ENCODE data around the gene PRKAG2.
"Not testable (repeated sequence)": the region's sequence is repeated elsewhere in the genome, so short reads cannot be mapped to it uniquely, and the experiment has no call there.

The PRKAG2 gene

DNA sequence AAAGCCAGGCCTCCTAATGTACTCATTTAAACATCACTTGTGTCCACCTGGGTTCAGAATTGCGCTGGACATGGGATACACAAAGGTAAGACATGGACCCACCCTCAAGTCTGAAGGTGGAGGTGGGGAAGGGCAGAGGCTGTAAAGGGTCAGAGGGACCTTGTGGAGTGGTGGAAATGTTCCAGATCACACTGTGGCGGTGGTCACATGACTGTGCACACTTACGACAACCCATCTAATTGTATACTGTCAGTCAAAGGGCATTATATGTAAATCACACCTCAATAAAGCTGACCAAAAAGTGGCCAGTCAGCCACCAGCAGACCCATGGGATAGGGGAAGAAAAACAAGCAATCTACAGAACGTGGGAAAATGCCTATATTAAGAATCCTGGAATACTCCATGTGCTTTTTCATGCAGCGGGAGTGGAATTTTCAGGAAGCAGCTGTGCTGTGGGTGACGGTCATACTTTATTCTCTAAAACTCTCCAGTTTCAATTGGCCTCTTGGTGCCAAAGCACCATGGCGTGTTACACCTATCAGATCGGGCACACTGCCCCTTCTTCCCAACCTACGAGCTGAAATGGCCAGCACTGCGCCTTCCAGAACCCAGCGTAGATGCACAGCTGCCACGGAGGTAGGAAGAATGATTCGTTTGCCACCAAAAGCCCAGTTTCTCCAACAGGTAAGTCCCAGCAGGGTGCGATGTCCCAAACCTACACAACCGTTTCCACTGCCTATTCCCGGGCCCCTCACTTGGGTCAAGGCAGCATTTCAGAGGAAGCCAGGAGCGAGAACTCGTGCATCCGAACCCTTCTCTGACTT, 69.8 kb downstream of the PRKAG2 start:
- DNase-seq (ENCODE audit: insufficient read length, low spot score) = no peak

DNA sequence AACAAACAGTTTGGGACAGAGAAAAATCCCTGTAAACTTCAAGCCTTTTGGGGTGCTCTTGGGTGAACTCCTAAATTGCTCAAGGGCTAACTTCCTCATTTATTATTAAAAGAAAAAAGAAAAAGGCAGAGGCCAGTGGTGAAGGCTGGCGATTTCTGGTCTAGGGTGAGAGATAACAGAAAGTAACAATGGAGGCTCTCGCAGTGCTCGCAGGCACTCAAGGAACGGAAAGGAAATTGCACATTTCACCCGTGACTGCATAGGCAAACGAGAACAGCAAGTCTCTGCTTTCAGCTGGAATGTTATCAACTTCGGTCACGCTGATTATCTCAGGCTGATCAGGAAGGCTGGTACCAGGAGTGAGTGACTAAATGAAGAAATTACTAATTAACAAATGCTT, 70.7 kb downstream of the PRKAG2 start:
- DNase-seq (ENCODE audit: insufficient read length, low spot score) = no peak
- no peak for FAIRE-seq

More for the DNA sequence above, 69.8 kb downstream of the PRKAG2 start:
- no peak for FAIRE-seq

DNA sequence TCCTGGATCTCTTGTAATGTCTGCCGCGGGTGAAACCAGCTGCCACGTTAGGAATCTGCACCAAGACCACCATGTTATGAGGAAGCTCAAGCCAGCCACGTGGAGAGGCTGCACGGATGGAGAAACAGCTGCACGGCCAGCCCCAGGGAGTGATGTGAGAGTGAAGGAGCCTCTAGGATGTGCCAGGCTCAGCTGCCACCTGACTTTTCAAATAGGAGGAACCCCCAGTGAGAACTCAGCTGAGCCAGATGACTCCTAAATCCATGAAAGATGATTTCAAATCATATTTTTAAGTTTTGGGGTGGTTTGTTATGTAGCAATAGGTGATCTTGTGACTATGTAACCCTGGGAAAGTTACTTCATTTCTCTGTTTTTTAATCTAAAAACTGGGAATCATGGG, 71.7 kb downstream of the PRKAG2 start:
- DNase-seq (ENCODE audit: insufficient read length, low spot score) (no peak), FAIRE-seq (no peak)

DNA sequence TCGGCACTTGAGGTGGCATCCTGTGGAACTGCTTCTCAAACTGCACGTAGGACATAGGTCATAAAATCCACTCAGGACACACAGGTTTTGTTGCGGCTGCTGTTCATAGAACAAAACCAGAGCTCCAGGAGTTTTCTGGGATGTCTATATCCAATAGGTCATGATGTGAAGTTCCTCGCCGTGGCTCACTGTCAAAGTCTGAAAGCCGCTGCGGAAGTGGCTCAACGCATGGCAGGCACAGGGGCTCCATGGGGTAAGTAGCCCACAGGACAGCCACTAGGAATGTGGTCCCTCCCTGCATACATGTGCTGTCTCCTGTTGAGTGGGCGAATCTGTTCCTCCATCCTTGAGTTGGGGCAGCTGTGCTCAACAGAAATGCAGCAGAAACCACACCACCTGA, 72.2 kb downstream of the PRKAG2 start:
- no peak for FAIRE-seq

DNA sequence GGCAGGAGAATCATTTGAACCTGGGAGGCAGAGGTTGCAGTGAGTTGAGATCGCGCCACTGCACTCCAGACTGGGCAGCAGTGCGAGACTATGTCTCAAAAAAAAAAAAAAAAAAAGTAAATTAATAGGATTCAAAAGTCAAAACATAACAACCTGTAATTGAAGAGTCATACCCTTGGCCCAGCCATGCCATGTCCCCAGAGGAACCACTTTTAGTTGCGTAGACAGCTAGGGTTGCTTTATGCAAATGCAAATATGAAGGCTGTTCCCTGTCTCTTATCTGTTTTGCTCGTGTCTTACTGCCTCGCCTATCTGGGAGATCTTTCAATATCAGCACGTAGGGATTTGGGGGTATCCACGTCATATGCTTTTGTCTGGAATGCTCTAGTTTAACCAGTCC, 73.1 kb downstream of the PRKAG2 start:
- FAIRE-seq = no peak
- DNase-seq (ENCODE audit: insufficient read length, low spot score) = no peak

More for the DNA sequence above, 72.2 kb downstream of the PRKAG2 start:
- no peak for DNase-seq (ENCODE audit: insufficient read length, low spot score)

DNA sequence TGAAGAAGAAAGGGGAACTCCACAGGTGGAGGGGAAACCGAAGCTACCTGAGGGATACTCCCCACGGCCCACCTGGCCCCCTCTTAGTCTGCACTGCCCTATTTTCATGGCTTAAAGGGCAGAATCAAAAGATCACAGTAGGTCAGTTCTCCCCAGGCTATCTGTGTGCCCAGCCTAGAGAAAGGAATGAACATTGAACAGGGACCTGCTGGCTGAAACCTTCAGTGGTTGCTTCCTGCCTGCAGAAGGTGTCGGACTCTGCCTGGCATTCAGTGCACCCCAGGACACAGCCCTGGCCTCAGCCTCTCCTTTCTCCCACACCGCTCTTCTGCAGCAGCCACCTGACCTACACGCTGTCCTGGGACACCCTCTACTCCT, 74.5 kb downstream of the PRKAG2 start:
- DNase-seq (ENCODE audit: insufficient read length, low spot score) = no peak
- no peak for FAIRE-seq

DNA sequence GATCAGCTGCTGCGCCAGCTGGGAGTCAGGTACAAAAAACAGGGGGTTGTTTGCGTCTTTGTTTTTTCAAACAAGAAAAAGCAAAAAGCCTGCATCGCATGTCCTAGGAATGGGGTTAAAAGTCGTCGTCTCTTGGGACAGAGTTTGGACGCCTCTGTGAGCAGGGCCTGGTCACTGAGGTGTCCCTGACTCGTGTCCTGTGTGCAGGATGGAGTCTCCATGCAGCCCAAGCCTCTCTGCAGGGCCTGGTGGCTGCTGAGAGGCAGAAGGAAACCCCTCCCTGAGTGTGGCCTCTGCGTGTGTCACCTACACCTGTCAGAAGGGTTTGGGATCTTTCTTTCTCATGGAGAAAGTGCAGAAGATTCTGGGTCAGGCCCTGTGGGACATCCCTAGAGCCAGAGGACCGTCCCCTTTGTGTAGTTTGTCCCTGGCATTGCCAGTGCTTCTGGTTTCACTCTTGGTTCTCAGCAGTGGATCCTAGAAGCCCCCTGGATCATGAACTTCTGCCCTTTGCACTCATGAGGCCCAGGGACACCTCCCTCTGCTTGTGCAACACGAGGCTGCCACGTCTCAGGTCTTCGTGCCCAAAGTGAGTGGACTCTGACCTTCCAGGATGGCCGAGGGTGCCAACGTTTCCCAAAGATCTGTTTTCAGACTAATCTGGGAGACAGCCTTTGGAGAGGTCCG, 75.0 kb downstream of the PRKAG2 start:
- FAIRE-seq (no peak), DNase-seq (ENCODE audit: insufficient read length, low spot score) (no peak)

DNA sequence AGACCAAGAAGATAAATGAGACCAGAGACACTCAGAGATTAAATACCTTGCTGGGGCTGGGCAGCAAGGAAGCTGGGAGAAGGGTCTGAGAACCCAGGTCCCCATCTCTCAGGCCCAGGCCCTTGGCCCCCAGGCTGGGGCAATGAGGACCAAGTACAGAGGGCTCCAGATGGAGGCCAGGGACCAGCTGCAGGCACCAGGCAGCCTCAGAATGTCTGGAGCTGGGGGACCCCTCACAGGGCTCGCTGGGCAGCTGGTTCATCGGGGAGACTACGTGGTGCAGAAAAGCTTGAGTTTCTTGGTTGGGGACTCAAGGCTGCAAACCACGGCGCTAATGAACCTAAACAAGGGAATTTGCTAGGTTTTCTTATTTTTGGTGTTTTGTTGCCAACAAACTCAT, 75.6 kb downstream of the PRKAG2 start:
- FAIRE-seq = no peak
- DNase-seq (ENCODE audit: insufficient read length, low spot score) = no peak

DNA sequence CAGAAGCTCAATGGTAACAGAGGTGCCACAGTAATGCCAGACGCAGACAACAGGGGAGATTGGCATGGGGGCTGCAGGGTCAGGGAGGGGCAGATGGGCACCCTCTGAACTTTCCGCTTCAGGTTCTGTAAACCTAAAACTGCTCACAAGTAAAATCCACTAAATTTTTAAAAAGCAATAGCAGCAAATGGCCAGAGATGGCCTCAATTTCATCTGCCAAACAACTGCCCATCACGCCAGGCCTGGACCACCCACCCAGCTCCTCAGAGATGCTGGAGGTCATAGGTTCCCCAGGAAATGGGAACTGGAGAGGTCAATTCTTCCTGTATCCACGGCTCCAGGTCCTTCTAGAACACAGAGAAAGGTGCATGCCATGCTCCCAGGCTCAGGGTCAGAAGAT, 76.1 kb downstream of the PRKAG2 start:
- FAIRE-seq = no peak
- DNase-seq (ENCODE audit: insufficient read length, low spot score) = no peak

DNA sequence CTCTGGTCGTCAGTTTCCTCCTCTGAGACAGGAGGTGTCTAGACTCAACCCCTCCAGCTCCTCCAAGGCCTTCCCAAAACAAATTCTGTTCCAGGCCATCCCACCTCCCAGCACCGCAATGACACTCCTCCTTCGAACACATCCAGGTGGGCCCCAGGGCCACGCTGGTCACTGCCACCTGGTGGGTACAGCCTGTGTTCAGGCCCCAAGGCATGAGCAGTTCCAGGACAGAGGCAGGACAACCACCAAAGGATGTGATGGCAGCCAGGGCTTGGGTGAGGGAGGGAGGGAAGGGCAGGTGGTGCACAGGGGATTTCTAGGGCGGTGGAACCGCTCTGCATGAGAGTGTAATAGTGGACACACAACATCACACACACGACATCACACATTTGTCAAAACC, 76.5 kb downstream of the PRKAG2 start:
- DNase-seq (ENCODE audit: insufficient read length, low spot score) (no peak), FAIRE-seq (no peak)

DNA sequence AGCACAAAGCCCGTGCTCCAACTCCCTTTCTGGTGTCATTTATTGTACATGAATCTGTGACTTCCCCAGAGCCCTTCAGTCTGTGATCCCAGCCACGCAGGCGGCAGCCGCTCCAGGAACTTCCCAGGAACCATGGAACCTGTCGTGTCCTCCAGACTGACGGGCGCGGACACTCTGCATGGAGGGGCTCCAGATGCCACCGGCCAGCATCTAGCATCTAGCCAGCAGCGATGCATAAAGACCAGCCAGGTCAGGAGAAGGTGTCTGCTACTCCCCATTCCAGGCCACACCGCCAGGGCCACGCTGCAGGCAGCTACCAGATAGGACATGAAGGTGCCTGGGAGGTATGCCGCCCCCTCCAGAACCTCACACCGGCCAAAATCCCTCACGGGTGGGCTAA, 77.4 kb downstream of the PRKAG2 start:
- FAIRE-seq = no peak
- DNase-seq (ENCODE audit: insufficient read length, low spot score) = no peak

DNA sequence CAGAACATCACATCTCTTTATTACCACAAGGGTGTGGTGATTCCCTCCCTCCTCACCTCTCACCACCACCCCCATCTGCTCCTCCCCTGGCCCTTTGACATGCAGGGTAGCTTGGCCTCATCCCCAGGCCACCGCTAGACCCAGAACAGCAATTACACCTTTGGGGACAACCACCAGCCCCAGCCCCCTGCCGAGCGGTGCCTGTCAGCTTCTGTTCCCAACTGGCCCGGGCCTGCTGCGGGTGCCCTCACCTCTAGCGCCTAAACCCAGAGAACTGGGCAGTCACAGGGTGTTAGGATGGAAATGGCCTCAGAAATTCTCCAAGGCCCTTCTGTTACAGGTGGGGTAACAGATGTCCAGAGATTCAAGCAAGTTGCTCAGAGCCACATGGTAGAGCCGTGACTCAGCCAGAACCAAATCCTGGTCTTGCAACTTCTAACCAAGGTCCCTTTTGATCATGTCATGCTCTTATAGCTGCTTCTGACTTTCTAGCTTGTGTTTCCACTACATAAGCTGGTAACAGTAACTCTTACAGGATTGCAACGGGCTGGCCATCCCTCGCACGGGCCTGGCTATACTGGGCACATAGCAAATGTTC, 78.0 kb downstream of the PRKAG2 start:
- DNase-seq (ENCODE audit: insufficient read length, low spot score) = no peak
- FAIRE-seq = no peak

DNA sequence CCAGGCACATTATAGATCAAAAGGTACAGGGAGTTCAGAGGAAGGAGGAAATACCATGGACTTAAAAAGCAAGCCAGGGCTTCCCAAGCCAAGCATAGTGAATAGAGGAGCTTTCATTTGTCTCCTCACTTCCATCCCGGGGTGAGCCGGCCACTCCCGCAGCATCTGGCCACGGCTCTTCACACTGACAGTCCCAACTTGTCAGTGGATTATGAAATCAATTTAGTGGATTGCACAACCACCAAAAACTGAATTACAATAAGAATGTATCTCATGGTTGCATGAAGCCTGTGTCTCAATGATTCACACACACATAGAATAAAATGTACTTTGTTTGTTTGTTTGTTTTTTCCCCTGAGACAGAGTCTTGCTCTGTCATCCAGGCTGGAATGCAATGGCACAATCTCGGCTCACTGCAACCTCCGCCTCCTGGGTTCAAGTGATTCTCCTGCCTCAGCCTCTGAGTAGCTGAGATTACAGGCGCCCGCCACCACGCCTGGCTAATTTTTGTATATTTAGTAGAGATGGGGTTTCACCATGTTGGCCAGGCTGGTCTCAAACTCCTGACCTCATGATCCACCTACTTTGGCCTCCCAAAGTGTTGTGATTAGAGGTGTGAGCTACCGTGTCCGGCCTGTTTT, 79.1 kb downstream of the PRKAG2 start:
- FAIRE-seq; DNase-seq (ENCODE audit: insufficient read length, low spot score): not testable (repeated sequence)

DNA sequence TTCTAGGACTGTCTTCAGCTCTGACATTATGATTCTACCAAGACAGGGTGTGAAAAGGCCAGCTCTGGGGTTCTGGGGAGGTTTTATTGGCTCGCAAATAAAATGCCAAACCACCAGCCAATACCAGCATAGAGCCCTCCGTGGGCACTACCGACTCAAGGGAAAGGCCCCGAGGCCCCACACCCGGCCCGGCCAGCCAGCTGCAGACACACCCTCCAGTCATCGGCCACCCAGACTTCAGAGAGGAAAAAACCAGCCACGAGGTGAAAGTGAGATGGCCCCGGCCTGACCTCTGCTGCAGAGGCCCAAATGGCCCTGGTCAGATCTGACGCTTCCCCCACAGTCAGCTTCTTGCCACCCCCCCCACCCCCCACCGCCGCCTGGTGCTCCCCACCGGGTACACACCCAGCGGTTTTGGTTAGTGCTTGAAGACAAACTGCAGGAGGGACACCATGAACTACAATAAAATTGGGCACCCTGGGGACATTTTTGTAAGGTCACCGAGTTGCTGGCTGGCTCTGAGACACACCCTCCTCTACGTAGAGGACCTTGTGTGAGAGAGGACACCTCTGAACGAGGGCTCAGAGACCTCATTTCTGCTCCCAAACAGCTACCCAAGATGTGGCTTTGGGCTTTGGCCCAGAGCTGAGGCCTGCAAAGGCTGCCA, 79.9 kb downstream of the PRKAG2 start:
- FAIRE-seq (no peak), DNase-seq (ENCODE audit: insufficient read length, low spot score) (no peak)

DNA sequence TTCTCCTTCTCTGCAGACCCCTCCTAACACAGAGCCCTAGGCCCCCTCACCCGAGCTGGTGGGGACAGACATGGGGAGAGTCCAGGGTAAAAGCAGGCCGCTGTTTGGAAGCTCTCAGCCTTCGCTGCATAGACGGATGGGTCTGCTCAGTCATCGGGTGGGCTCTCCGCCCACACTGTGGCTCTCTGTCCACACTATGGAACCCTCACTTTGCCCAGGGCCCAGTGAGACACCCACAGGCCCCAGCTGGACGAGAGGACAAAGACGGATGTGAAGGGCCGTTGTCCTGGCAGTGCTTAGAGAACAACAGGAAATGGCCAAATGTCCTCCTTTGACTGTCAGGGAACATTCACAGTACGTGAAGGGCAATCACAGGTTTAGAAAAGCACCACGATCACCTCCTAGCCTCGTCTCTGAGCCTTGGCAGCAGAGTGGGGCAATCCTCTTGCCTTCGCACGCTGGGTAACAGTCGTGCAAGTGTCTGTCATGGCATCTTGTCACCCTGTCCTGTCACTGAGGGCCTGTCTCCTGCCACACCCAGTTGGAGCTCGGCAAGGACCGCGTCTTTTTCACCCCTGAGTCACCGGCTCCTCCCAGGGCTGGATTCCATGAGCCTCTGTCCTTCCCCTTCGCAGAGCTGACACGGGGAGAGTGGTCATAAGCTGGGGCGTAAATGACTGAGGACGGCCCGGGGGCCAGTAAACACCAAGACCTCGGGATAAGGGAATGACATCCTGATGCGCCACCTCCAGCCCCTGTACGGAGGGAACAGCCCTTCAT, 80.6 kb downstream of the PRKAG2 start:
- FAIRE-seq = no peak
- no peak for DNase-seq (ENCODE audit: insufficient read length, low spot score)

DNA sequence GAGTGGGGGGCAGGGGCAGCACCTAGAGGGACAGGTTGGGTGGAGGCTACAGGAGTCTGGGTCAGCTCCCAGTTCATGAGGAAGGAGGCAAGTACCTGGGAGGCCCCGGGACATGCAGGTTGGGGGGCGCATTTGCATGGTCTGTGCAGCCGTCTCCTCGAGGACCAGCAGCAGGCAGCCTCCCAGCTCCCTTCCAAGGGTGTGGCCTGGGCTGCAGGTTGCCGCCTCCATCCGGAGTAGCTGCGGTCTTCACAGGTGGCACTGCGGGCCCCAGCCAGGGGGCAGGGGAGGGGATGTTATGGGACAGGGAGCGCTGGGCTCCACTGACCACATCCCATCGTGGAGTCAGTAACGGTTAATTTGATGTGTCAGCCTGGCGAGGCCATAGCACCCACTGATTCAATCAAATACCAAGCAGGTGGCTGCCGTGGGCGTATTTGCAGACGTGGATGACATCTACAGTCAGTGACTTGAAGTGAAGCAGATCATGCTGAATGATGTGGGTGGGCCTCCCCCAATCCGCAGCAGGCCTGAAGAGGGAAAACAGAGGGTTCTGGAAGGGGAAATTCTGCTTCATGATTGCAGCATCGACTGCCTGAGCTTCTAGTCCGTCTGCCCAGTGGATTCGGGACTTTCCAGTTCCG, 81.6 kb downstream of the PRKAG2 start:
- FAIRE-seq (no peak), DNase-seq (ENCODE audit: insufficient read length, low spot score) (no peak)

DNA sequence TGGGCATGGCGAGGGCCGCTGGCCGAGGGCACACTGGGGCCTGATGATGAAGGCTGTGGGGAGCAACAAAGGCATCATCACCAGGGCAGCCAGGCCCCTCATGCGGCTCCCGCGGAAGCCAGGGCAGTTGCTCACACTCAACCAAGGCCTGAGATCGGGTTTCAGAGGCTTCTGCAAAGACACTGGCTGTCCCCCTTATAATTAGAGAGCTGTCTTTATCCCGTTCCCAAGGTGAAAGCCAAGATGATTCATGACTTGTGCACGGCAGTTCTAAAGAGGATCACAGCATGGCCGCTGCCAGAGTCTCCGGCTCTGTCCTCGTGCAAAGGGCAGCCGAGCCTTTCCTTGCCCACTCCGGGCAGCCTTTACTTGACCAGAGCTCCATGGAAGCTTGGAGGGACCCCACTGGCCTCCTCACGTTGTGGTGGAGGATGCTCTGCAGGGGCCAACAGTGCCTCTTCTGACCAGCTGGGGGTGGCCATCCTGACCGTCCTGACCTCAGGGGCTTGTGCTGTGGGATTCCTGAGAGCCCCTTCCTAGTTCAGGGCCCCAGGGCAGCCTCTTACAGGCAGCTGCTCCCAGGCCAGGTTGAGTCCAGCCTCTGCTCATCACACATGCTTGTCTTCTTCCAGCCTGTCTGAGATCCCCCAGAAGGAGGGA, 82.3 kb downstream of the PRKAG2 start:
- FAIRE-seq = no peak

DNA sequence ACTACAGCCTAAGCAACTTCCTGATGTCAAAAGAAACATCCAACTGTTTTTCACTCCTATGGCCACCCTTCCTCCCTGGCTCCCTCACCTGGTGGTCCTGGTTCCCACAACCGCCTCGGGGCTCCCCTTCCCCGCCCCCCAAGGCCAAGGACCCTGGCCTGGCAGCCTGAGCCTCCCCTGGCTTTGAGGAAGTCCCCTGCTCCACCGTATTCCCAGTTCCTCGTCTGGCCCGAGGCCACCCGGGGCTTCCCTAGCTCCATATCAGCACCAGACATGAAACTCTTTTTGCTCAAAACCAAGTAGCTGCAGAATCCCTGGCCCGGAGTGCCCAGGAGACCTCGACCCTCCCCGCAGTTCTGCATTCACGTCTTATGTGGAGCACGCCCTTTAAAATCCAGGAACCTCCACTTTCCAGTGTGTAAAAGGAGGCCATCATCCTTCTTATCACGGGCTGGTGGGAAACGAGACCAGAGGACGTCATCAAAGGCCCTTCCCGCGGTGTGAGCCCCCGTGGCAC, 82.9 kb downstream of the PRKAG2 start:
- FAIRE-seq = no peak
- no peak for DNase-seq (ENCODE audit: insufficient read length, low spot score)

More for the DNA sequence above, 82.3 kb downstream of the PRKAG2 start:
- DNase-seq (ENCODE audit: insufficient read length, low spot score) = no peak

DNA sequence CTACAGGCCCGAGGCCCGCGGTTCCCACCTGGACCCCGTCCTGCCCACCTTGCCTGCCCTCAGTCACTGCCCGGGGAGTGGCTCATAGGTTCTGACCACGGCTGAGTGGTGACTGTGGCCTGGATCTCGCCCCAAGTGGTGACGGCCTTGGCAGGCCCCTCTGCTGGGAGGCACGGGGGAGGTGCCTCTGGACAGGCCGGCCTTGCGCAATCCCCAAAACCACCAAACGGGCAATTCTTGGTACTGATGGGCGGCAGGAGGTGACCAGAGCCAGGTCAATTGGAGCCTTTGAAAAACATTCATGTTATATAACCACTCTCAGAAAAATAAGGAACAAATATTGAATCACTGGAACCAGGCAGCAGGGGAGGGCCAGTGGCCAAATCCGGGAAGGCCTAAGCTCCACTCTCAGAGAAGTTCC, 83.4 kb downstream of the PRKAG2 start:
- DNase-seq (ENCODE audit: insufficient read length, low spot score) = no peak
- FAIRE-seq = no peak

Measured in GM19239 (cell line).